ENCODE results near the gene SIGLEC11. TPM values are rescaled to one million over a fixed set of nuclear protein-coding genes. Genes with fewer than 3 reads are reported as not detected.

The SIGLEC11 gene
- total and polyA plus RNA-seq, 2 experiments from 2014 or later = not detected

DNA sequence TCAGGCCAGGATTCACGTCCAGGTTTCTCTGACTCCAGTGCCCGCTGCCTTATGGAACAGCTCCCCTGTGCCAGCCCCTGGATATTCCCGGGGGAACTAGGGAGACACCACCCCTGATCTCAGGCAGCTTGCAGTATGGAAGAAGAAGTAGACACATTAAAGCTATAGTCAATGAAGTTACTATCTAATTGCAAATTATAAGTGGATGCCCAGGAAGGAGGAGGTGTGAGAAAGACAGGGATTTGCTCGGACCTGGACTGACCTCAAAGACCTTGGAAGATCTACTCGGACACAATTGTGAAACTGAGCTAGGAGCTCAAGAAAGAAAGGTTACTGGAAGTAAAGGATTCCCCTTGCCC, 10.4 kb downstream of the SIGLEC11 start:
- no peak for ATAC-seq
- Histone ChIP-seq H3F3A (replicated peaks; ENCODE audit: low read depth) (no peaks in the 10 kb centered on the region), H3K9me2 (ENCODE audit: insufficient read depth) (no peaks in the 10 kb centered on the region), H3K36me3 (ENCODE audit: insufficient read depth) (no peaks in the 10 kb centered on the region), H3K4me2 (no peak overlapping the region), H3K4me1 (ENCODE audit: insufficient read depth) (peaks cover 17% of the 10 kb centered on the region; the same call in 1 of the 2 replicates), H3K27ac (ENCODE audit: low read depth) (no peak overlapping the region), H4K20me1 (replicated peaks; ENCODE audit: insufficient read depth) (no peaks in the 10 kb centered on the region), H3K79me2 (replicated peaks; ENCODE audit: insufficient read depth) (no peaks in the 10 kb centered on the region), H3K4me3 (no peak overlapping the region), H2AFZ (no peak overlapping the region), H3K27me3 (ENCODE audit: insufficient read depth) (no peaks in the 10 kb centered on the region)
- H3K9me3 Mint-ChIP-seq = peaks cover 12% of the 10 kb centered on the region
- DNase-seq (ENCODE audit: low spot score) = no peak
- no peak for TF ChIP-seq STAT1 (IDR thresholded peaks at IDR 0.05; ENCODE audit: unreplicated experiment)
- TF ChIP-seq, protein P1, sequence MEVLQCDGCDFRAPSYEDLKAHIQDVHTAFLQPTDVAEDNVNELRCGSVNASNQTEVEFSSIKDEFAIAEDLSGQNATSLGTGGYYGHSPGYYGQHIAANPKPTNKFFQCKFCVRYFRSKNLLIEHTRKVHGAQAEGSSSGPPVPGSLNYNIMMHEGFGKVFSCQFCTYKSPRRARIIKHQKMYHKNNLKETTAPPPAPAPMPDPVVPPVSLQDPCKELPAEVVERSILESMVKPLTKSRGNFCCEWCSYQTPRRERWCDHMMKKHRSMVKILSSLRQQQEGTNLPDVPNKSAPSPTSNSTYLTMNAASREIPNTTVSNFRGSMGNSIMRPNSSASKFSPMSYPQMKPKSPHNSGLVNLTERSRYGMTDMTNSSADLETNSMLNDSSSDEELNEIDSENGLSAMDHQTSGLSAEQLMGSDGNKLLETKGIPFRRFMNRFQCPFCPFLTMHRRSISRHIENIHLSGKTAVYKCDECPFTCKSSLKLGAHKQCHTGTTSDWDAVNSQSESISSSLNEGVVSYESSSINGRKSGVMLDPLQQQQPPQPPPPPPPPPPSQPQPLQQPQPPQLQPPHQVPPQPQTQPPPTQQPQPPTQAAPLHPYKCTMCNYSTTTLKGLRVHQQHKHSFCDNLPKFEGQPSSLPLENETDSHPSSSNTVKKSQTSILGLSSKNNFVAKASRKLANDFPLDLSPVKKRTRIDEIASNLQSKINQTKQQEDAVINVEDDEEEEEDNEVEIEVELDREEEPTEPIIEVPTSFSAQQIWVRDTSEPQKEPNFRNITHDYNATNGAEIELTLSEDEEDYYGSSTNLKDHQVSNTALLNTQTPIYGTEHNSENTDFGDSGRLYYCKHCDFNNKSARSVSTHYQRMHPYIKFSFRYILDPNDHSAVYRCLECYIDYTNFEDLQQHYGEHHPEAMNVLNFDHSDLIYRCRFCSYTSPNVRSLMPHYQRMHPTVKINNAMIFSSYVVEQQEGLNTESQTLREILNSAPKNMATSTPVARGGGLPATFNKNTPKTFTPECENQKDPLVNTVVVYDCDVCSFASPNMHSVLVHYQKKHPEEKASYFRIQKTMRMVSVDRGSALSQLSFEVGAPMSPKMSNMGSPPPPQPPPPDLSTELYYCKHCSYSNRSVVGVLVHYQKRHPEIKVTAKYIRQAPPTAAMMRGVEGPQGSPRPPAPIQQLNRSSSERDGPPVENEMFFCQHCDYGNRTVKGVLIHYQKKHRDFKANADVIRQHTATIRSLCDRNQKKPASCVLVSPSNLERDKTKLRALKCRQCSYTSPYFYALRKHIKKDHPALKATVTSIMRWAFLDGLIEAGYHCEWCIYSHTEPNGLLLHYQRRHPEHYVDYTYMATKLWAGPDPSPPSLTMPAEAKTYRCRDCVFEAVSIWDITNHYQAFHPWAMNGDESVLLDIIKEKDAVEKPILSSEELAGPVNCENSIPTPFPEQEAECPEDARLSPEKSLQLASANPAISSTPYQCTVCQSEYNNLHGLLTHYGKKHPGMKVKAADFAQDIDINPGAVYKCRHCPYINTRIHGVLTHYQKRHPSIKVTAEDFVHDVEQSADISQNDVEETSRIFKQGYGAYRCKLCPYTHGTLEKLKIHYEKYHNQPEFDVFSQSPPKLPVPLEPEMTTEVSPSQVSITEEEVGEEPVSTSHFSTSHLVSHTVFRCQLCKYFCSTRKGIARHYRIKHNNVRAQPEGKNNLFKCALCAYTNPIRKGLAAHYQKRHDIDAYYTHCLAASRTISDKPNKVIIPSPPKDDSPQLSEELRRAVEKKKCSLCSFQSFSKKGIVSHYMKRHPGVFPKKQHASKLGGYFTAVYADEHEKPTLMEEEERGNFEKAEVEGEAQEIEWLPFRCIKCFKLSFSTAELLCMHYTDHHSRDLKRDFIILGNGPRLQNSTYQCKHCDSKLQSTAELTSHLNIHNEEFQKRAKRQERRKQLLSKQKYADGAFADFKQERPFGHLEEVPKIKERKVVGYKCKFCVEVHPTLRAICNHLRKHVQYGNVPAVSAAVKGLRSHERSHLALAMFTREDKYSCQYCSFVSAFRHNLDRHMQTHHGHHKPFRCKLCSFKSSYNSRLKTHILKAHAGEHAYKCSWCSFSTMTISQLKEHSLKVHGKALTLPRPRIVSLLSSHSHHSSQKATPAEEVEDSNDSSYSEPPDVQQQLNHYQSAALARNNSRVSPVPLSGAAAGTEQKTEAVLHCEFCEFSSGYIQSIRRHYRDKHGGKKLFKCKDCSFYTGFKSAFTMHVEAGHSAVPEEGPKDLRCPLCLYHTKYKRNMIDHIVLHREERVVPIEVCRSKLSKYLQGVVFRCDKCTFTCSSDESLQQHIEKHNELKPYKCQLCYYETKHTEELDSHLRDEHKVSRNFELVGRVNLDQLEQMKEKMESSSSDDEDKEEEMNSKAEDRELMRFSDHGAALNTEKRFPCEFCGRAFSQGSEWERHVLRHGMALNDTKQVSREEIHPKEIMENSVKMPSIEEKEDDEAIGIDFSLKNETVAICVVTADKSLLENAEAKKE (CRISPR knock-in tag; IDR thresholded peaks at IDR 0.05) = no peak
- no peak for TF ChIP-seq JUNB (IDR thresholded peaks at IDR 0.05; ENCODE audit: unreplicated experiment)
- TF ChIP-seq, protein P2, sequence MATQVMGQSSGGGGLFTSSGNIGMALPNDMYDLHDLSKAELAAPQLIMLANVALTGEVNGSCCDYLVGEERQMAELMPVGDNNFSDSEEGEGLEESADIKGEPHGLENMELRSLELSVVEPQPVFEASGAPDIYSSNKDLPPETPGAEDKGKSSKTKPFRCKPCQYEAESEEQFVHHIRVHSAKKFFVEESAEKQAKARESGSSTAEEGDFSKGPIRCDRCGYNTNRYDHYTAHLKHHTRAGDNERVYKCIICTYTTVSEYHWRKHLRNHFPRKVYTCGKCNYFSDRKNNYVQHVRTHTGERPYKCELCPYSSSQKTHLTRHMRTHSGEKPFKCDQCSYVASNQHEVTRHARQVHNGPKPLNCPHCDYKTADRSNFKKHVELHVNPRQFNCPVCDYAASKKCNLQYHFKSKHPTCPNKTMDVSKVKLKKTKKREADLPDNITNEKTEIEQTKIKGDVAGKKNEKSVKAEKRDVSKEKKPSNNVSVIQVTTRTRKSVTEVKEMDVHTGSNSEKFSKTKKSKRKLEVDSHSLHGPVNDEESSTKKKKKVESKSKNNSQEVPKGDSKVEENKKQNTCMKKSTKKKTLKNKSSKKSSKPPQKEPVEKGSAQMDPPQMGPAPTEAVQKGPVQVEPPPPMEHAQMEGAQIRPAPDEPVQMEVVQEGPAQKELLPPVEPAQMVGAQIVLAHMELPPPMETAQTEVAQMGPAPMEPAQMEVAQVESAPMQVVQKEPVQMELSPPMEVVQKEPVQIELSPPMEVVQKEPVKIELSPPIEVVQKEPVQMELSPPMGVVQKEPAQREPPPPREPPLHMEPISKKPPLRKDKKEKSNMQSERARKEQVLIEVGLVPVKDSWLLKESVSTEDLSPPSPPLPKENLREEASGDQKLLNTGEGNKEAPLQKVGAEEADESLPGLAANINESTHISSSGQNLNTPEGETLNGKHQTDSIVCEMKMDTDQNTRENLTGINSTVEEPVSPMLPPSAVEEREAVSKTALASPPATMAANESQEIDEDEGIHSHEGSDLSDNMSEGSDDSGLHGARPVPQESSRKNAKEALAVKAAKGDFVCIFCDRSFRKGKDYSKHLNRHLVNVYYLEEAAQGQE (IDR thresholded peaks at IDR 0.05; ENCODE audit: unreplicated experiment) = no peak
- peaks cover 23% of the 10 kb centered on the region for H3K4me1 Mint-ChIP-seq
- H3K36me3 Mint-ChIP-seq (ENCODE audit: low read depth) = no peaks in the 10 kb centered on the region; the same call in 2 of the 3 replicates
- no peak overlapping the region for H3K27ac Mint-ChIP-seq
- no peak overlapping the region for H3K4me3 Mint-ChIP-seq
- H3K27me3 Mint-ChIP-seq (ENCODE audit: insufficient read depth, low read depth, poor library complexity) = peaks cover 14% of the 10 kb centered on the region
